Neural cell (in vitro differentiated cells): ENCODE data around the gene CLIC1. TPM values are rescaled to one million over a fixed set of nuclear protein-coding genes. Genes with fewer than 3 reads are reported as not detected.

Source experiments
- H2AFZ ChIP-seq: fragments of 200-600, 300-800 bp; sonication (generic), shearing (Covaris generic); 2 replicates; pipeline ENCODE4 v1.6.0; 2014; ENCODE audit warnings: low read depth, mild to moderate bottlenecking, antibody characterized with exemption, low read length, moderate library complexity
- H3F3A ChIP-seq: fragments of 200-600 bp; shearing (Covaris generic); 2 replicates; pipeline ENCODE4 v1.6.1; 2016; ENCODE audit warnings: mild to moderate bottlenecking, moderate library complexity, mixed read lengths, antibody characterized with exemption, low read length; ENCODE audit not compliant: insufficient read depth, poor library complexity, severe bottlenecking
- H3K27ac ChIP-seq: fragments of 200-600, 300-800 bp; sonication (generic), shearing (Covaris generic); 2 replicates; pipeline ENCODE4 v1.5.1; 2014; ENCODE audit warnings: mild to moderate bottlenecking, low read length, moderate library complexity
- H3K27me3 ChIP-seq: fragments of 300-800, 200-600 bp; sonication (generic), shearing (Covaris generic); 2 replicates; pipeline ENCODE4 v1.6.0; 2014; ENCODE audit warnings: mild to moderate bottlenecking, low read depth, low read length, moderate library complexity; ENCODE audit not compliant: insufficient read depth
- H3K36me3 ChIP-seq: fragments of 300-800, 200-600 bp; sonication (generic), shearing (Covaris generic); 2 replicates; pipeline ENCODE4 v1.5.1; 2014; ENCODE audit warnings: mild to moderate bottlenecking, antibody characterized with exemption, low read length, moderate library complexity; ENCODE audit not compliant: insufficient read depth
- H3K4me2 ChIP-seq: fragments of 300-800, 200-600 bp; sonication (generic), shearing (Covaris generic); 2 replicates; pipeline ENCODE4 v1.6.0; 2014; ENCODE audit warnings: mild to moderate bottlenecking, low read length
- H3K4me3 ChIP-seq: fragments of 300-800, 200-600 bp; sonication (generic), shearing (Covaris generic); 2 replicates; pipeline ENCODE4 v1.5.1; 2014; ENCODE audit warnings: mild to moderate bottlenecking, low read length, moderate library complexity
- H3K79me2 ChIP-seq: fragments of 200-600 bp; shearing (Covaris generic); replicated peaks from 2 replicates; pipeline ENCODE4 v1.6.0; 2014; ENCODE audit warnings: mild to moderate bottlenecking, low read length, moderate library complexity; ENCODE audit not compliant: insufficient read depth
- H3K9ac ChIP-seq: fragments of 300-800, 200-600 bp; sonication (generic), shearing (Covaris generic); 2 replicates; pipeline ENCODE4 v1.6.1; 2016; ENCODE audit warnings: mild to moderate bottlenecking, low read length, mixed read lengths
- H3K9me2 ChIP-seq: fragments of 200-600 bp; shearing (Covaris generic); 2 replicates; pipeline ENCODE4 v1.6.1; 2016; ENCODE audit warnings: mild to moderate bottlenecking, low read length, mixed read lengths; ENCODE audit not compliant: insufficient read depth
- H3K9me3 ChIP-seq: fragments of 200-600, 300-800 bp; sonication (generic), shearing (Covaris generic); 2 replicates; pipeline ENCODE4 v1.6.1; 2016; ENCODE audit warnings: mild to moderate bottlenecking, mixed run types, low read length, moderate library complexity, mixed read lengths
- H4K20me1 ChIP-seq: fragments of 200-600 bp; shearing (Covaris generic); 2 replicates; pipeline ENCODE4 v1.6.1; 2016; ENCODE audit warnings: mild to moderate bottlenecking, mixed run types; ENCODE audit not compliant: insufficient read depth
- EP300 ChIP-seq: fragments of 450-650 bp; conservative IDR thresholded peaks from 2 replicates; pipeline ENCODE4 v1.6.1; 2014; ENCODE audit warnings: antibody characterized with exemption, mild to moderate bottlenecking, moderate library complexity; ENCODE audit not compliant: poor library complexity, severe bottlenecking
- EZH2 ChIP-seq: fragments of 200-600, 300-800 bp; shearing (Covaris generic), sonication (generic); IDR thresholded peaks from 2 replicates; pipeline ENCODE4 v1.6.1; 2014; ENCODE audit warnings: antibody characterized with exemption, low read length, borderline replicate concordance, mild to moderate bottlenecking; ENCODE audit not compliant: insufficient read depth, poor library complexity, severe bottlenecking
- MXI1 ChIP-seq: fragments of 450-650 bp; conservative IDR thresholded peaks from 2 replicates; pipeline ENCODE4 v1.6.1; 2014; ENCODE audit warnings: antibody characterized with exemption, mild to moderate bottlenecking; ENCODE audit not compliant: poor library complexity, severe bottlenecking
- POLR2AphosphoS5 ChIP-seq: IDR thresholded peaks from 2 replicates; pipeline ENCODE4 v1.6.1; 2012
- RAD21 ChIP-seq: fragments of 450-650 bp; conservative IDR thresholded peaks from 2 replicates; pipeline ENCODE4 v1.6.1; 2014; ENCODE audit warnings: antibody characterized with exemption, mild to moderate bottlenecking, moderate library complexity
- SMC3 ChIP-seq: fragments of 450-650 bp; conservative IDR thresholded peaks from 2 replicates; pipeline ENCODE4 v1.6.1; 2014; ENCODE audit warnings: antibody characterized with exemption, mild to moderate bottlenecking, moderate library complexity; ENCODE audit not compliant: poor library complexity
- TAF1 ChIP-seq: IDR thresholded peaks from 2 replicates; pipeline ENCODE4 v1.6.1; 2012; ENCODE audit warnings: low read depth
- polyA plus RNA-seq: library from polyadenylated mRNA; depleted of rRNA; stranded (reverse); fragments of >200 nt; gene quantifications from 2 replicates; pipeline ENCODE4 v1.2.3, GENCODE V29; 2014
- TF ChIP-seq, protein P1 (sequence below): IDR thresholded peaks from 2 replicates; pipeline ENCODE4 v1.6.1; 2012; ENCODE audit warnings: borderline replicate concordance
- TF ChIP-seq, protein P2 (sequence below): fragments of 450-650 bp; IDR thresholded peaks from 2 replicates; pipeline ENCODE4 v1.5.1; 2014; ENCODE audit warnings: antibody characterized with exemption, mild to moderate bottlenecking, moderate library complexity; ENCODE audit not compliant: poor library complexity, severe bottlenecking

Gene CLIC1
- polyA plus RNA-seq, 1 donor from 2014 or later, result 5.5 TPM

- Histone ChIP-seq H3K27ac (no peak overlapping the region), H4K20me1 (no peaks in the 10 kb centered on the region), H3K9me3 (no peaks in the 10 kb centered on the region), H3K9ac (no peak overlapping the region), H2AFZ (no peak overlapping the region), H3F3A (no peaks in the 10 kb centered on the region), H3K9me2 (no peaks in the 10 kb centered on the region), H3K27me3 (no peaks in the 10 kb centered on the region), H3K4me2 (no peak overlapping the region), H3K79me2 (no peaks in the 10 kb centered on the region), H3K36me3 (no peaks in the 10 kb centered on the region), H3K4me3 (no peak overlapping the region)
- TF ChIP-seq EP300, result no peak
- no peak for TF ChIP-seq TAF1
- TF ChIP-seq MXI1, result no peak
- no peak for TF ChIP-seq EZH2
- TF ChIP-seq RAD21, result no peak
- TF ChIP-seq, protein P1, sequence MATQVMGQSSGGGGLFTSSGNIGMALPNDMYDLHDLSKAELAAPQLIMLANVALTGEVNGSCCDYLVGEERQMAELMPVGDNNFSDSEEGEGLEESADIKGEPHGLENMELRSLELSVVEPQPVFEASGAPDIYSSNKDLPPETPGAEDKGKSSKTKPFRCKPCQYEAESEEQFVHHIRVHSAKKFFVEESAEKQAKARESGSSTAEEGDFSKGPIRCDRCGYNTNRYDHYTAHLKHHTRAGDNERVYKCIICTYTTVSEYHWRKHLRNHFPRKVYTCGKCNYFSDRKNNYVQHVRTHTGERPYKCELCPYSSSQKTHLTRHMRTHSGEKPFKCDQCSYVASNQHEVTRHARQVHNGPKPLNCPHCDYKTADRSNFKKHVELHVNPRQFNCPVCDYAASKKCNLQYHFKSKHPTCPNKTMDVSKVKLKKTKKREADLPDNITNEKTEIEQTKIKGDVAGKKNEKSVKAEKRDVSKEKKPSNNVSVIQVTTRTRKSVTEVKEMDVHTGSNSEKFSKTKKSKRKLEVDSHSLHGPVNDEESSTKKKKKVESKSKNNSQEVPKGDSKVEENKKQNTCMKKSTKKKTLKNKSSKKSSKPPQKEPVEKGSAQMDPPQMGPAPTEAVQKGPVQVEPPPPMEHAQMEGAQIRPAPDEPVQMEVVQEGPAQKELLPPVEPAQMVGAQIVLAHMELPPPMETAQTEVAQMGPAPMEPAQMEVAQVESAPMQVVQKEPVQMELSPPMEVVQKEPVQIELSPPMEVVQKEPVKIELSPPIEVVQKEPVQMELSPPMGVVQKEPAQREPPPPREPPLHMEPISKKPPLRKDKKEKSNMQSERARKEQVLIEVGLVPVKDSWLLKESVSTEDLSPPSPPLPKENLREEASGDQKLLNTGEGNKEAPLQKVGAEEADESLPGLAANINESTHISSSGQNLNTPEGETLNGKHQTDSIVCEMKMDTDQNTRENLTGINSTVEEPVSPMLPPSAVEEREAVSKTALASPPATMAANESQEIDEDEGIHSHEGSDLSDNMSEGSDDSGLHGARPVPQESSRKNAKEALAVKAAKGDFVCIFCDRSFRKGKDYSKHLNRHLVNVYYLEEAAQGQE, result no peak
- no peak for TF ChIP-seq POLR2AphosphoS5
- TF ChIP-seq SMC3, result no peak
- TF ChIP-seq, protein P2, sequence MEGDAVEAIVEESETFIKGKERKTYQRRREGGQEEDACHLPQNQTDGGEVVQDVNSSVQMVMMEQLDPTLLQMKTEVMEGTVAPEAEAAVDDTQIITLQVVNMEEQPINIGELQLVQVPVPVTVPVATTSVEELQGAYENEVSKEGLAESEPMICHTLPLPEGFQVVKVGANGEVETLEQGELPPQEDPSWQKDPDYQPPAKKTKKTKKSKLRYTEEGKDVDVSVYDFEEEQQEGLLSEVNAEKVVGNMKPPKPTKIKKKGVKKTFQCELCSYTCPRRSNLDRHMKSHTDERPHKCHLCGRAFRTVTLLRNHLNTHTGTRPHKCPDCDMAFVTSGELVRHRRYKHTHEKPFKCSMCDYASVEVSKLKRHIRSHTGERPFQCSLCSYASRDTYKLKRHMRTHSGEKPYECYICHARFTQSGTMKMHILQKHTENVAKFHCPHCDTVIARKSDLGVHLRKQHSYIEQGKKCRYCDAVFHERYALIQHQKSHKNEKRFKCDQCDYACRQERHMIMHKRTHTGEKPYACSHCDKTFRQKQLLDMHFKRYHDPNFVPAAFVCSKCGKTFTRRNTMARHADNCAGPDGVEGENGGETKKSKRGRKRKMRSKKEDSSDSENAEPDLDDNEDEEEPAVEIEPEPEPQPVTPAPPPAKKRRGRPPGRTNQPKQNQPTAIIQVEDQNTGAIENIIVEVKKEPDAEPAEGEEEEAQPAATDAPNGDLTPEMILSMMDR, result no peak
Observed at GRCh38 chr6:31760790-31761189, 24.5 kb upstream of the CLIC1 start.

DNA sequence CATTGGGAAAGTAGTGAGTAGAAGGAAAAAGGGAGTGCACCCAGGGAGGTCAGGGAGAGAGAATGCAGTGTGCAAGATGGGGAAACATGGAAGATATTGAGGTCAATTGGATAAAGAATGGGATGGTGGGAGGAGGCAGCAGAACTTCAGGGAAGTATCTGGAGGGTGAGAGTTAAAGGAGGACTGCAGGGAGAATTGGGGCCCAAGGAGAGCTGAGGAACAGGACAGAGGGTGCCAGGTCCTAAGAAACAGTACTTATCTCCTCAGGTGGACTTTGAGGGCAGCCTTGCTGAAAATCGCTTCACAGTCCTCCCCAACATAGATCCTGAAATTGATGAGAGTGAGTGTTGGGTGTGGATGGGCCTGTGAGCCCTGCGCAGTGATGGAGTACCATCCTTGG, 22.0 kb upstream of the CLIC1 start:
- Histone ChIP-seq H3K9ac (no peak overlapping the region), H3F3A (no peaks in the 10 kb centered on the region), H3K36me3 (no peaks in the 10 kb centered on the region), H4K20me1 (no peaks in the 10 kb centered on the region), H3K4me2 (no peak overlapping the region), H3K4me3 (no peak overlapping the region), H3K27ac (no peak overlapping the region), H3K9me2 (no peaks in the 10 kb centered on the region), H3K27me3 (no peaks in the 10 kb centered on the region), H2AFZ (no peak overlapping the region), H3K79me2 (no peaks in the 10 kb centered on the region), H3K9me3 (no peaks in the 10 kb centered on the region)
- no peak for TF ChIP-seq SMC3
- TF ChIP-seq TAF1, result no peak
- TF ChIP-seq, protein P1, result no peak
- no peak for TF ChIP-seq RAD21
- TF ChIP-seq EP300, result no peak
- TF ChIP-seq, protein P2, result no peak
- TF ChIP-seq POLR2AphosphoS5, result no peak
- TF ChIP-seq MXI1, result no peak
- TF ChIP-seq EZH2, result no peak
